Gastrocnemius medialis (tissue), 4 donors: ENCODE results near the gene TFAP2A. TPM values are rescaled to one million over a fixed set of nuclear protein-coding genes. Genes with fewer than 3 reads are reported as not detected.
A peak's percentile ranks its signal among the peaks of the same experiment; 100 is the strongest.

Experiments
- ATAC-seq, 2 donors: fragments of 150-250 bp; one replicate each; pipeline ENCODE4 v1.9.1; 2016
- DNase-seq, 2 donors: peaks; one replicate each; pipeline ENCODE4 v3.0.0-alpha.2; 2019
- H3K27ac ChIP-seq, 4 donors: fragments of 200-600 bp; sonication (generic); 1 replicate in 1 of 4; 2 replicates in 3 of 4; pipeline ENCODE4 v1.5.1; 2016 to 2018; ENCODE audit warnings: mild to moderate bottlenecking in 2 of 4, moderate library complexity in 1 of 4
- H3K27me3 ChIP-seq, 3 donors: fragments of 200-600 bp; sonication (generic) in 2 of 3; 1 replicate in 1 of 3; 2 replicates in 2 of 3; pipeline versions ENCODE4 v1.5.1 to v1.6.0; 2016 to 2019; ENCODE audit warnings: mild to moderate bottlenecking in 1 of 3, moderate library complexity in 1 of 3
- H3K36me3 ChIP-seq, 2 donors: fragments of 200-600 bp; sonication (generic) in 1 of 2; one replicate each; pipeline ENCODE4 v1.5.1; 2017 to 2018
- H3K4me1 ChIP-seq, 2 donors: fragments of 200-600 bp; sonication (generic) in 1 of 2; one replicate each; pipeline ENCODE4 v1.5.1; 2016 to 2017; ENCODE audit warnings: mild to moderate bottlenecking in 2 of 2
- H3K4me3 ChIP-seq, 4 donors: fragments of 200-600 bp; sonication (generic) in 3 of 4; 1 replicate in 1 of 4; 2 replicates in 3 of 4; pipeline ENCODE4 v1.5.1; 2016 to 2019; ENCODE audit warnings: mild to moderate bottlenecking in 2 of 4
- H3K9me3 ChIP-seq, 3 donors: fragments of 200-600 bp; sonication (generic) in 2 of 3; 1 replicate in 1 of 3; 2 replicates in 2 of 3; pipeline ENCODE4 v1.5.1; 2016 to 2019
- POLR2A ChIP-seq, 2 donors: fragments of 450-650 bp; IDR thresholded peaks; one replicate each; pipeline ENCODE4 v1.6.1; 2017; ENCODE audit warnings: antibody characterized with exemption in 2 of 2, mild to moderate bottlenecking in 2 of 2, moderate library complexity in 2 of 2
- in situ Hi-C, 4 donors: fragments of 200-750 bp; cut with MboI; loops; one replicate each; pipeline versions ENCODE4 v1.15.0 to v1.8.0; 2017; ENCODE audit warnings: low sequenced_read_pairs in 4 of 4
- intact Hi-C: fragments of 100-400 bp; cut with DNase I; formaldehyde crosslinking; loops from one replicate; pipeline ENCODE4 v1.15.1; 2023; ENCODE audit warnings: low total_unique reads
- total RNA-seq, 4 donors: library from RNA; depleted of rRNA; stranded (reverse); fragments of >200 nt; gene quantifications; one replicate each; pipeline versions ENCODE4 v1.1.0 to v1.2.3, GENCODE V29; 2016
- TF ChIP-seq, protein P1 (sequence below), 5 experiments: fragments of 450-650 bp in 3 of 5; fragments of 200-600 bp in 2 of 5; sonication (generic) in 2 of 5; IDR thresholded peaks in 4 of 5; conservative IDR thresholded peaks in 1 of 5; 1 replicate in 4 of 5; 2 replicates in 1 of 5; pipeline ENCODE4 v1.5.1; 2016 to 2019; ENCODE audit warnings: antibody characterized with exemption in 5 of 5, mild to moderate bottlenecking in 3 of 5, moderate library complexity in 3 of 5

Gene TFAP2A
- total RNA-seq, 4 donors from 2014 or later: not detected

DNA sequence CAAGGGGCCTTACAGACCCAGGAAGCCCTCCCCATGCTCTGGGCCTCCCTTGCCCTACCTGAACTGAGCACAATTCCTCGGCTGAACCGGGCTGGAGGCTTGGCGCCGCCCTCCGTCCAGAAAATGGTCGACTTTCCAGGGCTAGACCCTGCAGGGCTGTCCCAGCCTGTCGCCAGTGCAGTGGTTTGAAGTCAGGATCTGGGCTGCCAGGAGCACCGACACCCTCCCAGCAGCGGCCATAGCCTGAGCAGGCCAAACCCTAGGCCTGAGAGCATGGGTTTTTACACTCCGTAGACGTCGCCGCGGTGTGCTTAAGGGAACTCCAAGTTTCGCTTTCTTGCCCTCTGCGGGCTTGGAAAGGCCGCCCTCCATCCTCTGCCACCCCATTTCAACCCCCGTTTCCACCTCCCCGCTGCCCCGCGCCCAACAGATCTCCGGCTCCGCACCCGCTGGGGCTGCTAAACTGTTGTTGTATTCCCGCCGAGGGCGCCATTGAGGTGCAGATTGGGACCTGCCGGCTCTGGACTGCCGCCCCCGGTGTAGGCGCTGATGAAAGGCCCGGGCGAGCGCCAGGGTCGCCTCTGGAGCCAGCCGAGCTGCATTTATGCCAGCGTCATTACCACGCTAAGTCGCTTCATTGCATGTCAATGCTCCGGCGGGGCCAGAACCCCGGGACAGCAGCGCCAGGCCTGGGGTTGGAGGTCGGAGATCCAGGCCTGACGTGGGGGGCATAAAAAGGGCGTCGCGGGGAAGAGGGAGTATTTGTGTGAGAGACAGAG, 2.2 kb upstream of the TFAP2A start:
- no peak for TF ChIP-seq POLR2A (IDR thresholded peaks at IDR 0.05)
- TF ChIP-seq, protein P1, sequence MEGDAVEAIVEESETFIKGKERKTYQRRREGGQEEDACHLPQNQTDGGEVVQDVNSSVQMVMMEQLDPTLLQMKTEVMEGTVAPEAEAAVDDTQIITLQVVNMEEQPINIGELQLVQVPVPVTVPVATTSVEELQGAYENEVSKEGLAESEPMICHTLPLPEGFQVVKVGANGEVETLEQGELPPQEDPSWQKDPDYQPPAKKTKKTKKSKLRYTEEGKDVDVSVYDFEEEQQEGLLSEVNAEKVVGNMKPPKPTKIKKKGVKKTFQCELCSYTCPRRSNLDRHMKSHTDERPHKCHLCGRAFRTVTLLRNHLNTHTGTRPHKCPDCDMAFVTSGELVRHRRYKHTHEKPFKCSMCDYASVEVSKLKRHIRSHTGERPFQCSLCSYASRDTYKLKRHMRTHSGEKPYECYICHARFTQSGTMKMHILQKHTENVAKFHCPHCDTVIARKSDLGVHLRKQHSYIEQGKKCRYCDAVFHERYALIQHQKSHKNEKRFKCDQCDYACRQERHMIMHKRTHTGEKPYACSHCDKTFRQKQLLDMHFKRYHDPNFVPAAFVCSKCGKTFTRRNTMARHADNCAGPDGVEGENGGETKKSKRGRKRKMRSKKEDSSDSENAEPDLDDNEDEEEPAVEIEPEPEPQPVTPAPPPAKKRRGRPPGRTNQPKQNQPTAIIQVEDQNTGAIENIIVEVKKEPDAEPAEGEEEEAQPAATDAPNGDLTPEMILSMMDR (IDR thresholded peaks at IDR 0.05 in 4 of 5, conservative IDR thresholded peaks at IDR 0.05 in 1 of 5): no peak
- peak overlapping the region in 1 of 4 donors; percentile 18 for H3K4me3 ChIP-seq
- H3K27ac ChIP-seq: no peak overlapping the region
- DNase-seq (no peak), ATAC-seq (no peak)
- in situ Hi-C loops (no loop called here), intact Hi-C loops (no loop called here)
- no peaks in the 10 kb centered on the region for H3K9me3 ChIP-seq
- H3K27me3 ChIP-seq: peaks cover 94 to 100% (median 100%) of the 10 kb centered on the region in 3 donors
- peaks cover 22 to 29% of the 10 kb centered on the region in 2 donors for H3K4me1 ChIP-seq
- H3K36me3 ChIP-seq: no peaks in the 10 kb centered on the region

- in situ Hi-C loops (no loop called here), intact Hi-C loops (no loop called here)
- Histone ChIP-seq H3K36me3 (no peaks in the 10 kb centered on the region), H3K27ac (no peak overlapping the region), H3K4me3 (no peak overlapping the region), H3K9me3 (no peaks in the 10 kb centered on the region), H3K4me1 (peaks cover 22 to 35% of the 10 kb centered on the region in 2 donors), H3K27me3 (peaks cover 95 to 100% (median 100%) of the 10 kb centered on the region in 3 donors)
- ATAC-seq (no peak), DNase-seq (no peak)
- TF ChIP-seq, protein P1 (IDR thresholded peaks at IDR 0.05 in 4 of 5, conservative IDR thresholded peaks at IDR 0.05 in 1 of 5): no peak
- no peak for TF ChIP-seq POLR2A (IDR thresholded peaks at IDR 0.05)
Observed at GRCh38 chr6:10416516-10416862, 1.6 kb upstream of the TFAP2A start.

DNA sequence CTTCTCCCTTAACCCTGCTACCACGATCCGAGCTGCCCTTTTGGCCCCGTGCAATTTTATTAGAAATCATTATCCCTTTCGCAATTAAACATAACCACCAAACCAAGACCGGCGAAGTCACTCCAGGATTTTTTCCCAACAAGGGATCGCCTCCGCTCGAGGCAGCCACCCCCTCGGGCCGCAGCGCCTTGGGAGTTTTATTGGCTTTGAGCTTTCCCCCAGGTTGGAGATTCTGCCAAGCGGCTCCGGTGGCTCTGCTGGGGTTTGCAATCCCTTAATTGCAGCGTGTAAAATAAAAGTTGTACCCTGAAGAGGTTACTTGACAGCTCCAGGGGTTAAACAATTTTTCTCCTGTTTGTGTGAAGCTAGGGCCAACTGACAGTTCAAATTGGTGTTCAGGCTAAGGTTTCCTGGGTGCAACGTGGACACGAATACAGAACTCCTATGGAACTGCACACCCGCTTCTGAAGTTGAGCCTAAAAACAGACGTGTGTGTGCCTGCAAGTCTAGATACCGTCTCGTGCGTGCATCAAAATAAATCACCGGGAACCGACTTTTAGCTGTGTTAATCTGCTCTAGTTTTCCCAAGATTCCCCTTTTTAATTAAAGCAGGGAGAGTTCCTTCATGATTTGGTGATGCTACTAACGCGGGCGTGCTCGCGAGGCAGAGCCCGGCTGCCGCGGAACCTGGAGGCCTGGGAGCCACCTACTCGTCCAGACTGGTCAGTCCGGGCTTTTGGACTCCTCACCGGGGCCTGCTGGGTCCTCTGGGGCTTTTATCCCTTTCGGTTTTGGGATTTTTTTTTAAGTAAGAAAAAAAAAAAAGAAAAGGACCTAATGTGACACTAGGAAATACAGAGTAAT, 975 bp upstream of the TFAP2A start:
- peaks cover 25 to 41% of the 10 kb centered on the region in 2 donors for H3K4me1 ChIP-seq
- no peaks in the 10 kb centered on the region for H3K36me3 ChIP-seq
- ATAC-seq (no peak), DNase-seq (no peak)
- intact Hi-C loops (no loop called here), in situ Hi-C loops (no loop called here)
- no peaks in the 10 kb centered on the region for H3K9me3 ChIP-seq
- H3K4me3 ChIP-seq: no peak overlapping the region
- no peak overlapping the region for H3K27ac ChIP-seq
- H3K27me3 ChIP-seq: peaks cover 95 to 100% (median 100%) of the 10 kb centered on the region in 3 donors
- no peak for TF ChIP-seq POLR2A (IDR thresholded peaks at IDR 0.05)
- TF ChIP-seq, protein P1 (IDR thresholded peaks at IDR 0.05 in 4 of 5, conservative IDR thresholded peaks at IDR 0.05 in 1 of 5): no peak

DNA sequence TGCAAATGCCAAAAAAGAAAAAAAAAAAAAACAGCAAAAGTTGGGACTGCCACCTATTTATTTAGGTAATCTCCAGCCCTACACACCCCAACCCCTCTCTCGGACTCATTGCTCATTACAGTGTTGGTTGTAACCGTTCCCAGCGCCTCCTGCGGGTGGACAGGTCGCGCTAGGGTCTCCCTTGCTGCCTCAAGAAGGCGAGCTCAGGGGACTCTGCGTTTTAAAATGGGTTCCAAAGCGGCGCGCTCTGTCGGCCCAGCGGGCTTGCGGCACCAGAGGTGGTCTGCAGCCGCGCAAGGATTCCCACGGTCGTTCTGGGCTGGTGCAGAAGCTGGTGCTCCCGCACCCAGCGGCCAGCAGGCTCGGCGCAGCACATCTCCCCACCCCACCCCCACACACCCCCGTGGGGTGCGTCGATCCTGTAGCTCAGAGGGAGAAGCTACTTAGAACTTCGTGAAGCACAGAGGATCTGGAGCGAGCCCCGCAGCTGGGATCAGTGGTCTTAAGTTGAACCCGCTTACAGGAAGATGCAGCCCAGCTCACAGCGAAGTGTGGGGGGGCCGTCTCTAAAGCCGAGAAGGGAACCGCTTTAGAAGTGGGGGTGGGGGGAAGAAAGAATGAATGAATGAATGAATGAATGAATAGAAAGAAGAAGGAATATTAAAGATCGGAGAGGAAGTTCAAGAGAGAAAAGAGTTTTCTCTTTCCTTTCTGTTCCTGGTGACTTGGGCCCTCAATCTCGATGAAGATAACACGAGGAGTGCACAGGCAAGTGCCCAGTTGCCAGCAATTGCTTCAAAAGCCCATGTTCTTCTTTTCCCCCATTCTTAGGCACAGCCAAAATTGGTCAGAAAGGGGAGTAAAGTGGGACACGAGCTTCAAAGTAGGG, 780 bp downstream of the TFAP2A start:
- in situ Hi-C loops: no loop called here

More for the DNA sequence above, 780 bp downstream of the TFAP2A start:
- no peak for DNase-seq
- Histone ChIP-seq H3K4me3 (peak overlapping the region in 3 of 4 donors; percentile 3 to 93 (median 65)), H3K36me3 (no peaks in the 10 kb centered on the region), H3K9me3 (no peaks in the 10 kb centered on the region), H3K4me1 (peaks cover 25 to 42% of the 10 kb centered on the region in 2 donors), H3K27me3 (peaks cover 94 to 100% (median 100%) of the 10 kb centered on the region in 3 donors), H3K27ac (no peak overlapping the region)
- no peak for ATAC-seq
- intact Hi-C loops: no loop called here
- TF ChIP-seq, protein P1 (IDR thresholded peaks at IDR 0.05 in 4 of 5, conservative IDR thresholded peaks at IDR 0.05 in 1 of 5): no peak
- no peak for TF ChIP-seq POLR2A (IDR thresholded peaks at IDR 0.05)
